GM18517 (cell line): ENCODE measurements around the gene PINK1.

Experiments used
- ATAC-seq: cut with Tn5 transposase; IDR thresholded peaks from one replicate; pipeline ENCODE4 v1.9.1; 2021; ENCODE audit warnings: mild to moderate bottlenecking, moderate library complexity; ENCODE audit not compliant: unreplicated experiment

PINK1 gene

DNA sequence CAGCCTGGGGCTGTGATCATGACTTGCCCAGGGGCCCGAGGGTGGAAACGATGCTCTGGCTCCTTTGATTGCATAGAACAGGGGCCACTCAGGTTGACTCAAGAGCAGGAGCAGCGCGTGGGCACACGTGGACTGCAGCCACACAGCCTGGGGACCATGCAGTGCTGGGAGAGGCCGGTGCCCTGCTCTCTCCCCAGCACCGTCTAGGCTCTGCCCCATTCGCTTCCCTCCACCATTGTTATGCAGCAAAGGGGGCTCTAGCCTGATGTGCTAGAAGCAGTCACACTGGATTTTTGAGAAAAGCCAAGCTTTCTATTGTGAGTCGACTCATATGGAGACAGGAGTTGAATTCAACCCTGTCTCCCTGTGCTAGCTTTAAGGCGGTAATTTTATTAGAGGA lies 8.7 kb downstream of the PINK1 start:
- no peak for ATAC-seq

DNA sequence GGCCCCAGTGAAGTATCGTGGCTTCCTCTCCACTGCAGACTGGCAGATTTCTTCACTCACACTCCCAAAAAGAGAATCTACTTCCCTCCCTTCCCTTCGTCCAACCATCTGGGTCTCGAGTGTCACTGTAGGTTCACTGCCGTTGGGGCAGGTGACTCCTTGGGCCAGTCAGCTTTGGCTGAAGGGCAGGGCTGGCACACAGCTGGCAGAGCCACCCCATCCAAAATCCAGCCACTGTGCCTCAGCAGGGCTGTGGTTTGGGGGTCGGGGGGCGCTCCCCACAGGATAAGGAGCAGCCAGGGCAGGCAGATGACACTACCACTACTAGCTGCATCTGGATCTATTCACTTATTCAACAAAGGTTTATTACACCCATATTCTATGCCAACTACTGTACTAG lies 9.8 kb downstream of the PINK1 start:
- ATAC-seq = no peak

DNA sequence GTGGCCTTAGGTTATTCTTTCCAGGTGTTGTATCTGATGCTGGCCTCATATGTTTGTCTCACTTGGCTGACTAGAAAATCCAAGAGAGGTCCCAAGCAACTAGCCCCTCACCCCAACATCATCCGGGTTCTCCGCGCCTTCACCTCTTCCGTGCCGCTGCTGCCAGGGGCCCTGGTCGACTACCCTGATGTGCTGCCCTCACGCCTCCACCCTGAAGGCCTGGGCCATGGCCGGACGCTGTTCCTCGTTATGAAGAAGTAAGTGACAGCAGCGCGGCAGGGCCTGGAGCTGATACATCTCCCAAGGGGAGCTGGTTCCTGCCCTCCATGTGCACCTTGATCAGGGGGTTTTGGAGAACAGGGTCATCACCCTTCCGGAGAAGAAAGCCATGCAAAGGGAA lies 11.2 kb downstream of the PINK1 start:
- ATAC-seq = no peak

DNA sequence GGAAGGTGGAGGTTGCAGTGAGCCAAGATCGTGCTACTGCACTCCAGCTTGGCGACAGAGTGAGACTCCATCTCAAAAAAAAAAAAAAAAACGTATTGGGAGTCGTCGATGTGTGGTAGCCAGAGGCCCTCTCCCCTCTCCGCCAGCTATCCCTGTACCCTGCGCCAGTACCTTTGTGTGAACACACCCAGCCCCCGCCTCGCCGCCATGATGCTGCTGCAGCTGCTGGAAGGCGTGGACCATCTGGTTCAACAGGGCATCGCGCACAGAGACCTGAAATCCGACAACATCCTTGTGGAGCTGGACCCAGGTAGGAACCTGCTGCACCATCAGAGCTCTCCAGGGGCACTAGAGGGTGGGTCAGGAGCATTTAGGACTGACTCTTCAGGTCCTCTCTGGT lies 12.2 kb downstream of the PINK1 start:
- ATAC-seq = no peak

DNA sequence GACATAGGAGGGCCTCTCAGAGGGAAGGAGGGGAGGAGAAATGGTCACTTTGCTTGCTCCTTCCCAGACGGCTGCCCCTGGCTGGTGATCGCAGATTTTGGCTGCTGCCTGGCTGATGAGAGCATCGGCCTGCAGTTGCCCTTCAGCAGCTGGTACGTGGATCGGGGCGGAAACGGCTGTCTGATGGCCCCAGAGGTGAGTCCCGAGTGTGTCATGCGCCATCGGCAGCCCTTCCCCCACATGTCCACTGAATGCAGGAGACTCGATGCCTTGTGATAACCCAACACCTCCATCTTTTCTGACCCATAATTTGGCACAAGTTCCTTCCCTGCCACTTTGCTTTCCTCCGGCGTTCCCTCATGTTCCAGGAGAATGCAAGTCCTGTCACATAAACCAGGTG lies 15.2 kb downstream of the PINK1 start:
- no peak for ATAC-seq

DNA sequence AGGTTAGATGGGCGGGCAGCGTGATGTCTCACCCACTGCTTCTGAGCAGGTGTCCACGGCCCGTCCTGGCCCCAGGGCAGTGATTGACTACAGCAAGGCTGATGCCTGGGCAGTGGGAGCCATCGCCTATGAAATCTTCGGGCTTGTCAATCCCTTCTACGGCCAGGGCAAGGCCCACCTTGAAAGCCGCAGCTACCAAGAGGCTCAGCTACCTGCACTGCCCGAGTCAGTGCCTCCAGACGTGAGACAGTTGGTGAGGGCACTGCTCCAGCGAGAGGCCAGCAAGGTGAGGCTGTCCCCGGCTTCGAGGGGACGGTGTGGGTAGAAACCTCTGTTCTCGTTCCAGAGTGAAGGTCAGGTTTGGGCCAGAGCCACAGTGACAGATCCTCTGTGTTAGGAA lies 15.7 kb downstream of the PINK1 start:
- no peak for ATAC-seq

DNA sequence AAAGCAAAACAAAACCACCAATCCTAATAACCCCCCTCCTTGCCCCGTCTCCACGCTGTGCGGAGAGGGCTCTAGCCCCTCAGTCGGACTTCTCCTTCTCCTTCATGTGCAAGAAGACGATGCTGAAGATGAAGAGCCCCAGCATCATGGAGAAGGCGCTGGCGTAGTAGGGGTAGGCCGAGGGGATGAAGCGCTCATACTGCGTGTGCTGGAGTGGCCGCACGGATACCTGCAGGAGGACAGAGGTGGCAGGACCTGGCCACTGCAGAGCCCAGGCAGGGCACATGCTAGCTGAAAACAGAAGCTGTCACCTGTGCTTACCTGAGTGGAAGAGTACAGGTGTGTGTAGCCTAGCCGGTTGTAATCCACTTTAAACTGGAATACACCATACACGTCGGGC lies 19.0 kb downstream of the PINK1 start:
- no peak for ATAC-seq

DNA sequence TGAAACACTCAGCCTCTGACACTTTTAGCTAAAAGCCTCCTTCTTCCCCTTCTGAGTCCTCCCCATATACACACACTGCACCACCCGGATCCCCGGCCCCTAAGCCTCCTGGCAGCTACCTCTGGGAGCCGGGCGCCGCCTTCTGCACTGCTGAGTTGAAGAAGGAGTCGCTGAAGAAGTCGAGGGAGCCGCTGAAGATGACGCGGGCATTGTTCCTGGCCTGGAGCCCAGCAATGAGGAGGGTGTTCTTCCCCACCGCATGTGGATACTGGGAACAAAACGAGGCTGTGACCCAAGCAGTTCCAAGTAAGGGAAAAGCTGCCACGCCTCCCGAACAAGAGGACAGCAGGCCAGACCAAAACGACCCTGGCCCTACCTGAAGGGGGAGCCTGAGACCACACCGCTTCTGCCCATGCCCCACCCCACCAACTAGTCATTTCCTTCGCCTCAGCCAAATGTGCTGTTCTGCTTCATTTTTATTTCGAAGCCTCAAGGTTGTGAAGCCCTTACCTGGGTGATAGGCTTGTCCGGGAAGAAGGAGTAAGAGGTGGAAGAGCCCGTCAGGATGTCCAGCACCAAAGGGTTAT lies 20.9 kb downstream of the PINK1 start:
- no peak for ATAC-seq

DNA sequence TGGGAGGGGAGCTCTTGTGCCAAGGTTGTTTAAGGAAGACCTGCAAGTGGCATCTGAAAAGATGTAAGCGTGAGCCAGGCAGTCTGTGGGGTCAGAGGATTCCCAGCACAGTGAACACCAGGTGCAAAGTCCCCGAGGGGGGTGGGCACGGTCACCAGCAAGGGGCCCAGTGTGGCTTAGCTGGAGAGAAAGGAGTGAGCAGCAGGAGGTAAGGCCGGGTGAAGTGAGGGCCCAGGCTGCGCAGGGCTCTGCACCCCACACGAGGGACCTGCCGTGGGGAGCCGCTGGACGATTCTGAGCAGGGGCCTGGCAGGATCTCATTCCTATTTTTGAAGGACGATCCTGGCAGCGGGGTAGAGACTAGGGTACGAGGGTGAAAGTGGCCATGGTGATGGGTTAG lies 23.8 kb downstream of the PINK1 start:
- ATAC-seq = no peak

DNA sequence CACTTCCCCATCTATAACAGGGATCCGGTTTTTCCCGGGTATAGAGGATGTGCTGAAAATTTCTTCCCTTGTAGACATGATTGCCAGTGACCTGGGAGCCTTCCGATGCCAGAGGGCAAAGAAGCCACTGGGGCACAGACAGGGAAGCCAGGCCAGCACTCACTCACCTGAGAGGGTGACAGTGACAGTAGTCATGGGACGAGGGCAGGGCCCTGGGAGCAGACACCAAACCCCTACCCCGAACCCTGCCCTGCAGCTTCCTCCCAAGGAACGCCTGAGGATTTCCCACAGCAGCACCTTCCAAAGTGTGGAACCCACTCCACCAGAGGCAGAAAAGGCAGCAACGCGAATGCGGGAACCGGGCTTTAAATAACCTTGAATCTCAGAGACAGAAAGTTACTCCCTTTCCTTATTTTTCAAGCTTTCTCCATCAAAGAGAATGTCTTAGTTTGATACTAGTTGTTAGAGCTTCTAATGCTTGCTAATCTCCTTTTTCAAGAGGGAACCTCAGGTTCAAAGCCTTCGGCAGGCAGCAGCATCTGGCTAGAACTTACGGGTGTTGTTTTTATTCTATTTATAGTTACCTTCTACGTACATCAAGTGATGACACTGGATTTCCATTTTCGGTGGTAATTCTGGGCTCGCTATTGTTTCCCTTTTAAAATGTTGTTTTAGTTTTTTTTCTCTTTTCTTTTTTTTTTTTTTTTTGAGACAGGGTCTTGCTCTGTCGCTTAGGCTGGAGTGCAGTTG lies 25.1 kb downstream of the PINK1 start:
- ATAC-seq = no peak

DNA sequence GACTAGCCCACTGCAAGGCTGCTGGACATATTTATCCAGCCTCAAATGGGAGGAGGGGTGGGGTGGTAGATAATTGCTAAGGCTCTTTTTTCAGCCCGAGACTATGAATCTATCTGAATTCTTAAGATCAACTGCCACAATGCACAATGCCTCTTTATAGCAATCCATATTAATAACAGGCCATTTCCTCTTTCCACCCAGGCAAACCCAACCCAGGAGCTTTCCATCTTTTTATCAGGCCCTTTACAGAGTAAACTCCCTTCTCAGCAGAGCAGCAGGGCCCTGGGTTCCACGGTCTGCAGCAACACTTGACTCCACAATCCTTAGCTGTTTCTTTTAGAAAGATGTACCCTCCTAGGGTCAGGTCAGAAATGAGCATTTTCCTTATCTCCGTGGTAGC lies 27.1 kb downstream of the PINK1 start:
- no peak for ATAC-seq

DNA sequence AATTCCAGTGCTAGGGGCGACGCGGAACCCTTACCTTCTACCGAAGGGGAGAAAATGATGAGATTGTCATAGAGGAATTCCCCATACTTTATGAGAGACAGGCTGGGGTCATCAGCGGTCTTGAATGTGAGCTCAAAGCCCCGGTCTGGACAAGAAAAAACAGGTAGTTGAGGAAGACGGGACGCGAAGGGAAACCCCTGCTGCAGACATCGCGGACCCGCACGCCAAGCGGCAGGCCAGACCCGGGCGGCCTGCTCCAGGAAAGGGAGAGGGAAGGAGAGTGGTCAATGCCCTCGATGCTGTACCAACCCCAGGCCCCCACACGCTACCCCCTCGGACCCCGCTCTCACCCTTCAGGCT lies 27.6 kb downstream of the PINK1 start:
- no peak for ATAC-seq

DNA sequence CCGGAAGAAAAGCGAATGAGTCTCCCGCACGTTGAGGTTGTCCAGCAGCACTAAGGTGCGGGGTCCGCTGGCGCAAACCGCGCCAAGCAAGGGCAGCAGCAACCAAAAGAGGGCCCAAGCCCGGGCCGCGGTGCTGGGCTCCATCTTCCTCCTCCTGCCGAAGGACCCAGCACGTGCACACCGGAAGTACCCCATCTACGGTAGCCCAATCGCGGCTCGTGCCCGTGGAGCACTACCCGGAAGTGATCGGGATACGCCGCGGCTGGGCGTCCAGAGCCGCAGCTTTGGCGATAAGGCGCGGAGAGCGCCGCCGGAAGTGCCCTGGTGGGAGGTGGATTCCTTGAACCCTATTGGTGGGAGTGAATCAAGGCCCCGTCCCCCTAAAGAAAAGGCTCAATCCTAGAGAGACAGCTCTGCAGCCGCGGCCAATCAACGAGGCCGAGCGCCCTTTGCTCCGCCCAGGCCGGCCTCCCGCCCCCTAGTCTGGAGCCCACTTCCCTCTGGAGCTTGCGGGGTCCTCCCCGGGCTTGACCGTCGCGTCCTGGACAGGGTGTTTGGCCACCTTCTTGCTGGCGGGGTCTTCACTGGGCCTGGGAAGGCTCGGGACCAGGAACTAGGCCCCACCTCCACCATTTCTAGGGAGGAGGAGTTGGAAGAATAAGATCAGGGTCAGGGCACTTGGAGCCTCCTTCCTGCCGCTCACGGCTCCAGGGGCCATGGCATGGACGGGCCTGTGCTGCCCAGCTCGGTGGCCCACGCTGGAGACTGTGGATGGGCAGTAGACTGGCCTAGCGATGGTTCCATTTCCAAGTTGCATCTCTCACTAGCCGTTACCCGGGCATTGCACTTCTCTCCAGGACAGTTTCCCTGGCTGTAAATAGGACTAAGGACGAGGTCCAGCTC lies 28.2 kb downstream of the PINK1 start, which contains the start of gene DDOST:
DDOST (minus strand) TSS at position 163 of the 903 bp plus-strand sequence; CDS start at position 144, 19 bp downstream.
- ATAC-seq = peak; percentile 96

DNA sequence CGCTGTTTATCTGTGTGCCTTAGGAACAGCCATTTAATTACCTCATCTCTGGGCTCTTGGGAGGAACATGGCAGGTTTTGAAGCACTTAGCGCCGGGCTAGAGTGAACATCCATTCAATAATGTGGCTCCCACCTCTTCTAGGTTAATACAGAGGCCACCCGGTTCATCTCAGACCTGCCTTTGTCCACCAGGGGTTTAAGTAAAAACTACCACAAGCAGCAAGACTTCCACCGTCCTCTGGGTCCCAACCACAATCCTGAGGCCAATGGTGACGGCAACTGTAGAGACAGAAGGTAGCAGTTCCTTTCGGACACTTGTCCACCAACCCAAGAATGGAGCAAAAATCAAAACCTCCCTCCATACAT lies 28.8 kb downstream of the PINK1 start:
- no peak for ATAC-seq

DNA sequence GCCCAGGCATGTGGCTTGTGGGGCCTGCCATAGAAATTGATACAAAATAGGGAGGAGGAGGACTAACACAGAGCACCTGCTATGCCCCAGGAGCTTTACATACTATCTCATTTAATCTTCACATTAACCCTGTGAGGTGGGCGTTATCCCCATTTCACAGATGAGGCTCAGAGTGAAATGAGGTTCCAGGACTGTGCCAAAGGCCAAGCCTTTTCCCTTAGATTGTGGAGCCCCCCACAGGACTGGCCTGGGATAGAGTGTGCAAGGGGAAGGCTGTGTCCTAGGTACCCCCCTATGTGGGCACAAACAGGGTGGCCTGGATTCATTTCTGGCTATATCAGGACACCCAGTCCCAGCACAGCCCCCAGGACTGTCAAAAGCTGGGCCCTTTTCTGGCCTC lies 30.1 kb downstream of the PINK1 start:
- ATAC-seq = no peak

DNA sequence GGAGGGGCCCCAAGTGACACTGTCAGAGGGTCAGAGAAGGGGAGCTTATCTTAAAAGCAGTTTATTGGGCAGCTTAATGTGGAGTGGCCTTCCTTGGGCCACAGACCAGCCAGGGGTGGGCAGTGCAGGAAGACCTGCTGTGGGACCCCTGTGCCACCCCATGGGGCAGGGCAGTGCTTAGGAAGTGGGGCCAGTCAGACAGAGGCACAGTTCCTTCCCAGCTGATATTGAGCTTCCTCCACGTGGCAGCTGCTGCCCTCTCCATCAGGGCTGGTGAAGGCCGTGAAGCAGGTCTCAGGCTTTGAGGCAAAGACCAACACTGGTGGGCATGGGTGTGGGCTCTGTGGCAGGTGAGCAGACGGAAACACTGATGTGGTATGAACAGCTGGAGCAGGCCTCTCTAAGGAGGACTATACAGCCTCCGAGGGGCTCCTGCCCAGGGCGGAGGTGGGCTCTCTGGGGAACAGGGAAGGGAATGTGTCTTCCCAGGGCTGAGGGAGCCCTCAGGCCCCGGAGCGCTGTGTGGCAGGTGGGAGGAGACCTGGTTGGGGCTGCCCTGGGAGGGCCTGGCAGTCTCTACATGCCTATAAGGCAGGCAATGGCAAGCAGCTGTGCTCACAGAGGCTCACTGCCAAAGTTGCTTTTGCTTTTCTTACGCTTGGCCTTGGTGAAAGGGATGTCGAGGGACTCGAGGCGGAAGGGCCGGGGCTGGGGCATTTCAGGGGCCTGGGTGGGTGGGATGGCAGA lies 30.9 kb downstream of the PINK1 start:
- no peak for ATAC-seq

DNA sequence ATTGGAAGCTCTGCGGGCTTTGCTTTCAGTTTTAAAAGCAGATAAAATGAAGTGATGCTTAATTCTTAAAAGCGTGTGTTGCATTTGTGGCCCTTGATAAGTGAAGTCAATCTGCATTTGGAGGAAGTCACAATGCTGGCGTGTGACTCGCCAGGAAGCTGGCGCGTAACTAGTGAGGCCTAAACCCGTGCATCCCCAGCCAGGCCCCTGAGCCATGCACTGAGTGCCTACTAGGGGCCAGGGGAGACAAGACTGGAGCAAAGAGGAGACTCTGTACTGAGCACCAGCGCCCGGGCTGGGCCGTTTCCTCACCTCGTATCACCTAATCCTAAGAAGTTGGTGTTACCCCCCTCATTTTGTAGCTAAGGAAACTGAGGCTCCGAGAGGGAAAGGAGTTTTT lies 32.5 kb downstream of the PINK1 start:
- ATAC-seq = no peak

DNA sequence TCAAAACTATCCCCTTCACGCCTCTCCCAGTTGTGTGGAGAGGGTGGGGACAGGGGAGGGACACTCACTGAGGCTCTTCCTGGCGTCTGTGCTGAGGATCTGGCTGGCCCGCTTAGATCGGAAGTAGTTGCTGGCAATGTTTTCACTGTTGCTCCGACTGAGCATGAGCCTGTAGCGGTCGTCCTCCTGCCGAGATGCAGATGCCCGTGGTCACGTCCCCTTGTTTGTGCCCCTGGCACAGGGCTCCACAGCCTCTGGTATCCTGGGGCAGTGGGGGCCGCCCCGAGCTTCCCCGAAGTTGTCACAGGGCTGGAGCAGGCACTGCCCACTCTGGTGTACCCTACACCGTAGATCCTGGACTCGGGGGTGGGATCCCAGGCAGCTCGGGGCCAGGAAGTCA lies 32.9 kb downstream of the PINK1 start:
- ATAC-seq = no peak

DNA sequence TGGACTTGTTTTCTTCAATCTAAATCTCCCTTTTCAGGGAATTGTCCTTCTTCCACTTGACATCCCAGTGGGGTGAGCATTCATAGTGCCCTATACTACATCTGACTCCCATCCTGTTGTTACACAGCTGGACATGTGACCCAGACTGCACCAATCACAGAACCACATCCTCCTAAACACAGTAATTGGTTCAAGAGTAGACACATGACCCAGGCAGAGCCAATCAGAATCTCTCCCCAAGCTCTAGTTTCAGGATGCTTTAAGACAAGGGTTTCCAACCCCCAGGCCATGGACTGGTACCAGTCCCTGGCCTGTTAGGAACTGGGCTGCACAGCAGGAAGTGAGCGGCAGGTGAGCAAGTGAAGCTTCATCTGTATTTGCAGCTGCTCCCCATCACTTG lies 33.5 kb downstream of the PINK1 start:
- no peak for ATAC-seq

DNA sequence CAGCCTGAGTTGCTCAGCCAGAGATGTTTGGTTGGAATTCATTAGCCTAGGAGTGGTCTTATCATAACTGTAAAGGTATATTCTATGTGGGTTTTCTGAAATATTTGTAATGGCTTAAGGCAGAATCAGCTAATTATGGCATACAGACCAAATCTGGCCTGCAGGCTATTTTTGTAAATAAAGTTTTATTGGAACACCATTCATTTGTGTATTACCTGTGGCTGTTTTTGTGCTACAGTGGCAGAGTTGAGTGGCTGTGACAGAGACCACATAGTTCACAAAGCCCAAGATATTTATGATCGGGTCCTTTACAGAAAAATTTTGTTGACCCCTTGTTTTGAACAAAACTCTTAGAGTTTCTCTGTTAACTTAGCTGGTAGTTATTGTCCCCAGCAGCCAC lies 35.3 kb downstream of the PINK1 start:
- ATAC-seq = no peak

DNA sequence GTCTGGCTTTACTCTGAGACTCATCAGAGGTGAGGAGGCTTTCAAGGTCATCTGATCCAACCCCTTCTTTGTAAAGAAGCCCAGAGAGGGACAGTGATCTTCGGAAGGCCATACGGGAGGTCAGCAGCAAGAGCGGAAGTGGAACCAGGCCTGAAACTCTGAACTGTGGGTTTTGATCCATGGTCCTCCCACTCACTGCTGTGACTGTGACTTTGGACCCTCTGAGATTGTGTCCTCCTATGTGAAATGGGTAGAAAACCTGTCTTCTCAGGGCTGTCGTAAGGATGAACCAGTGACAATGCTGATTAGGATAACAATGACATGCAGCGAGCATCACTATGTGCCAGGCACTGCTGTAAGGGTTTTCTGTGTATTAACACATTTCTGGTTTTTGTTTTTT lies 37.7 kb downstream of the PINK1 start:
- ATAC-seq = no peak
